ENCODE data around the gene MGAT4C.
"Not testable (repeated sequence)": the region's sequence is repeated elsewhere in the genome, so short reads cannot be mapped to it uniquely, and the experiment has no call there.

The MGAT4C gene

DNA sequence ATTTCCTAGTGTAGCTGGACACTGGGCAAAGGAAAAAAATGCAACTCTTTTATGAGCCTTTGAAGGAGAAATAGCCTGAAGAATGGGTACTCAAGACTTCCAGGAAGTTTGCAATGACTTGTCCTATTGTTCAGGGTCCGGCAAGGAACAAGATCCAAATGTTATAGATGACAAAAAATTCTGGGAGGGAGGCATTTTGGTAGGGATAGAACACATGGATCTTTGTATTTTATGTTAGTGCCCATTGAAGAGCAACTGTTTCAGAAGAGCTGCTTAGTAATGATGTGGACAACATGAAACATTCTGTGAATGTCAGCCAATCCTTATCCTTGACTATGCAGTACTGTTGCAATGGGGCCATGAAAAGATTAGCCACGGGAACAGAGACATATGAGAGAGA lies 138.0 kb downstream of the MGAT4C start:
- no peak for DNase-seq

DNA sequence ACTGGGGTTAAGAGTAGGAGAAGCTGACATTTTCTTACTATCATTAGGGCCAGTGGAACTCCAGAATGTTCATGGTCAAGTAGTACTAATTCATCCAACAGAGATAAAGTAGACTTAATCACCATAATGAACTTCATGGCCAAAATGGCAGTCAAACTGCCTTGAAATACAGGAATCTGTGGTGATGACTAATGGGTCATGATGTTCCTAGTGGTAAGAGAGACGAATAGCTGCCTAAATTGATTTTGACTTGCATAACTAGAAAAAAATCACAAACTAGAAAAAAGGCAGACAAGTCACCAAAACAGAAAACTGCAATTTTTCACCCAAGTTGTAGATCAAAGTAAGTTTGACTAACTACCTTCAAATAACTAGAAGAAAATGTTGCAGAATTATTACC lies 138.5 kb downstream of the MGAT4C start:
- DNase-seq: no peak

DNA sequence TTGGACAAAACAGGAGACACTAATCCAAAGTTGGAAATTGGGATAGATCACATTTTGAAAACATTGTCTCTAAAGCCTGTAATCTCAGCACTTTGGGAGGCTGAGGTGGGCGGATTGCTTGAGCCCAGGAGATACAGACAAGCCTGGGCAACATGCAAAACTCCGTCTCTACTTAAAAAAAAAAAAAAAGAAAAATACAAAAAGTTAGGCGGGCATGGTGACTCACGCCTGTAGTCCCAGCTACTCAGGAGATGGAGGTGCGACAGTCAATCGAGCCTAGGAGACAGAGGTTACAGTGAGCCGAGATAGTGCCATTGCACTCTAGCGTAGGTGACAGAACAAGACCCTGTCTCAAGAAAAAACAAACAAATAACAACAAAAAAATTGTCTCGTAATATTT lies 152.1 kb downstream of the MGAT4C start:
- DNase-seq: no peak

DNA sequence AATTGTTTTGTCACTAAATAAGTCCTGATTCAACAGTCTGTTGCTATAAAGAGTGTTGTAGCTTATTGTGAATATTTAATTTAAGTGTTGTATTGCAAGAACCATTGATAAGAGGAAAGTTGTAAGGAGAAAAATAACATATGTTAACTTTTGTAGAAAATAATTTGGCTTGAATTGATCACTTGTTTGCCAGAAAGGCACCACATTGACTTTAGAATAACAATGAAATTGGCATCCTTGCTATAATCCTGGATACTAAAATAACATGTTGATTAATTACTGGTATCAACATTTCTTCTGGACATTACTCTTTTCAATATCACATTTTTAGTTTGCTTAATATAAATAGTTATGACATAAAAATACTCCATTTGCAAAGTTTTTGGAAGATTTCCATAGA lies 159.0 kb downstream of the MGAT4C start:
- DNase-seq: no peak

DNA sequence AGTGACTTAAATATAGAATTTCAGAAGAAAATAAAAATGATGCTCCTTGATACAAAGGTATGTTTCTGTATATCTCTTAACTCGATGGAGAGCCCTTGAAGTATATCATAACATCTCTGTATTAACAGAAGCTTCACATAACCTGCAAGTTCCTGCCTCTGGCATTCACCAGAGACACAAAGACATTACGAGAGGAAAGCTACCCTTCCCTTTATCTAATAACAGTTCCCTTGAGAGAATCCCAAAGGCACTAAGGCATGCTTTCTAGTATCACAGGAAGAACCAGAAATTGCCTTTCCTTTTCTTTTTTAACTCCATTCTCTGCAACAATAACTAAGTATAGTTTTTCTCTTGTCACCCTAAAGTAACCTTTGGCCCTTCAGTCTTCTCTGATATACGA lies 164.5 kb downstream of the MGAT4C start:
- no peak for DNase-seq

DNA sequence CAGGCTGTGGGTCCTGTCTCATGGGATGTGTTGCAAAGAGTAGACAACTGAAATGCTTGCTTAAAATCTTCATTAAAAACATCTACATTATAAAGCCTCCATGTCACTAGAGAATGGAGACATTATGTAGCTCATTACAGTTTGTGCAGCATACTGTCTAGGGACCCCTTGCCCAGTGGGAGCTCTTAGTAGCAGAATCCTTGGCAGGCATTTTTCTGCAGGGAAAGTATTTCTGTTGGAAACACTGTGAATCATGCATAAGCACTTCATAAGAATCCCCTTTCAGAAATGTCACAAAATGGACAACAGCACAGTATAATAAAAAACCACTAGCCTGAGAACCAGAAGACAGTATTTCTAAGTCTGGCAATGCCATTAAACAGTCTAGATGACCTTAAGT lies 174.3 kb downstream of the MGAT4C start:
- no peak for DNase-seq

DNA sequence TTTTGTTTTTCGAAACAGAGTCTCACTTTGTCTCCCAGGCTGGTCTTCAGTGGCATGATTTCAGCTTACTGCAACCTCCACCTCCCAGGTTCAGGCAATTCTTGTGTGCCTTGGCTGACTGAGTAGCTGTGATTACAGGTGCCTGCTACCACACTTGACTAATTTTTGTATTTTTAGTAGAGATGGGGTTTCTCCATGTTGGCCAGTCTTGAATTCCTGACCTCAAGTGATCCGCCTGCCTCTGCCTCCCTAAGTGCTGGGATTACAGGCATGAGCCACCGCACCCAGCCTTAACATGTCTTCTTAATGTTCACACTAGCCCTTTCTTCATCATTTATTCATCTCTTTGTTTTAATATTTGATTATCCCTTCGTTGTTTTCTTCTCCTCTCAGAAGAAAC lies 197.1 kb downstream of the MGAT4C start:
- DNase-seq: not testable (repeated sequence)

DNA sequence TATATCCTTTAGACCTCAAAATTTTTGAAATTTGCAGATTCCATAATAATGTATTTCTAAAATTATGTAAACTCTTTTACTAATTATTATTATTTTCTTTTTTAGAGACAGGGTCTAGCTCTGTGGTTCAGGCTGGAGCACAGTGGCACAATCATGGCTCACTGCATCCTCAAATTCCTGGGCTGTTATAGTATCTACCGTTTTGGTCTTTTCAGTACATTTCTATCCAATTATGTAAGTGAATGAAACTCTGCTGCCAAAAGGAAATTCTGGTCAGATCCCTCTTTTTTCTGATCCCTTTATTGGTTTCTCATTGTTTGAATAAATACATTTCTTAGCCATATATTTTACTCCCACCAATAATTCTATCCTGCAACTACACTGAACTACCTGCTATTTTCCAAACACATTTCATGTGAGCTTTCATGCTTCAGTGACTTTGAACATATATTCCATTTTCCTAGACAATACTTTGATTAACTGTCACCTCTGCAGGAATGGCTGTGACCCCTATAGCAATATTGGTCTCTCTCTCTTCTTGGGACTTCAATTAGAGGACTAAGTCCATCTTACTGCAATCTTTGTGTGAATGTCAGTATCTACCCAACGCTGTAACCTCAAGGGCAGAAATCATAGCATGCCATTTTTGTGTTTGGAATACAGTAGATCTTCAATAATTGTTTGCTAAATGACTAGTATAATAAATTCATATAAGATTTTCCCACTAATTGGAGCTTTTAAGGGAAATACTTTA lies 198.9 kb downstream of the MGAT4C start:
- DNase-seq: no peak

DNA sequence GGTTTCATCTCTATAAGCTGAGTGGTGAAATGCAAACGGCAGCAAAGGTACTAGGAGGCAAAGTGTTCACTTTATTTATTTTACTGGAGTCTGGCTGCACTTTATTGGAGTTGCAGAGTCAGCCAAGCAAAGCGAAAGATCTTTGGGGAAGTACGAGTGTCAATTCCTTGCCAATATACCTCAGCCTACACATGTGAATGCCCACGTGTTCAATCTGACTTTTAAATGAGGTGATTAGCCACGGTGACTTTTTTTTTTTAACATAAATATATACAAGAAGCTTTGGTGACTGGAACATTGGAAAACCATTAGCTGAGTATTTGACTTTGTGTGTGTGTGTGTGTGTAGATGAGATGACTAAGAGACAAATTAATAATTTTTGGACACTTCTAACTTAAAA lies 203.3 kb downstream of the MGAT4C start:
- DNase-seq: no peak

DNA sequence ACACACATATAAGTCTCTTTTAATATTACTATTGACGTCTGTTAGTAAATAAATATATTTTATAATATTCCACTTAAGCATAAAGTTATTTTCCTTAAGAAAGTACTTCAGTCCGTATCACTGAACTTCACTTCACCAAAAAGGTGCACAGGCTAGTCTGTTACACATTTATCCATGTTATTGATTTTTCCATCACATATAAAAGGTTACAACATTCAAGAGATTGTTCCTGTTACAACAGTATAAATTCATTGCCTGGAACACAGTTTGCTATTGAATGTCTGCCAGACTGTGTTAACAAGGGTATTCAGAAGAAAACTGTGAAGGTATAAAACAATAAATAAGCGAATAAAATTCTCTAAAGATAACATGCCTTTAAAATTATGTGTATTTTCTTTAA lies 206.2 kb downstream of the MGAT4C start:
- no peak for DNase-seq

DNA sequence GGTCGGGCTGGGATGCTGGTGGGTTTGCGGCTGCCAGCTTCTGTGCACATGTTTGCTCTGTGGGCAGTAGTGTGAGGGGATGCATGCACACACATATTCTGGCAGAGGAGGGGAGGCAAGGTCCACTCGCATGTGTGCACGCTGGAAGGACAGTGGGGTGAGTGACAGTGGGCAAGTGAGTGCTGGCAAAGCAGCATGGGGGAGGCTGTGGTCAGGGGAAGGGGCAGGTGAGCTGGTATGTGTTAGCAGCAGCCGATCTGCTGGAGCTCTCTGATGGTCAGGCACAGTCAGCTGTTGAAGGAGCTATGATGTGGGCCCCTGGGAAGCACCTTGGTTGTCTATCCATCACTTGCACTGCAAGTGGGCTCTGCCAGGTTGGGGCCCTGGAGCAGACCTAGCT lies 211.8 kb downstream of the MGAT4C start:
- no peak for DNase-seq

DNA sequence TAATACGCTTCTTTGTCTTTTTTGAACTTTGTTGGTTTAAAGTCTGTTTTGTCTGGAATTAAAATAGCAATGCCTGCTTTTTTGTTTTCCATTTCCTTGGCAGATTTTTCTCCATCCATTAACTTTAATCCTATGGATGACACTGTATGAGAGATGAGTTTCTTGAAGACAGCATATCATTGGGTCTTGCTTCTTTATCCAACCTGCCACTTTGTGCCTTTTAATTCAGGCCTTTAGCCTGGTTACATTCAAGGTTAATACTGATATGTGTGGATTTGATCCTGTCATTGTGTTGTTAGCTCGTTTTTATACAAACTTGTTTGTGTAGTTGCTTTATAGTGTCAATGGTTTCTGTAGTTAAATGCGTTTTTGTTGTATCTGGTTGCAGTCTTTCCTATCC lies 214.1 kb downstream of the MGAT4C start:
- DNase-seq: no peak

DNA sequence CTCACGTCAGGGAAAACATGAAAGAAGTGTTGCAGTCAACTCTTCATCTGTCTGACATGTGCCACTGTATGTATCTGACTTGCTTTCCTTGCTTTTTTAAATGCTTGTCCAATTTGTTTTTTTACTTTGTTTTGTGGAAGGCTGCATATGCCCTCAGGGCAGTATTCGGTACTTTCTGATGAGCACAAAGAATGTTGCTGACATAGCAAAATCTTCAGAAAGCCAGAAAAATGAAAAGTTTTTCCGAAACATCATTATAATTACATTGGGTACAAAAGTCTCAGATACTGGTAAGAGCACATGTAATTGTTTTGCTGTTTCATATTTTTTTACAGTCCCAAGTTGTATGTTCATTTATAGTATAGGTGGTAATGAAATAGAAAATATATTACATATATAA lies 237.8 kb downstream of the MGAT4C start:
- DNase-seq: no peak

DNA sequence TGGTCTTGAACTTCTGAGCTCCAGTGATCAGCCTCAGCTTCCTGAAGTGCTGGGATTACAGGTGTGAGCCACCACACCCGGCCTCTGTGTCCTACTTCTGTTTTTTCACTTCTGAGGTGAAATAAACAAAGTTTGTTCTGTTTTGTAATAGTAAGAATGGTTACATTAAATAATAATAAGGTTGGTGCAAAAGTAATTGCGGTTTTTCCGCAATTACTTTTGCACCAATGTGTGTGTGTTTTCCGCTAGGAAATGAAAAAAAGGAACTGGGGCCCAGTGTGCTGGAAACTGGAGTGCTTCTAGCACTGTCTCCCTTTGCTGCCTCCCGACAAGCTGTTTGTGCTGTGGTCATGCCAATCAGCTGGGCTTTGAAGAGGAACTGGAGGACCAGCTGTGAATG lies 241.2 kb downstream of the MGAT4C start:
- no peak for DNase-seq

DNA sequence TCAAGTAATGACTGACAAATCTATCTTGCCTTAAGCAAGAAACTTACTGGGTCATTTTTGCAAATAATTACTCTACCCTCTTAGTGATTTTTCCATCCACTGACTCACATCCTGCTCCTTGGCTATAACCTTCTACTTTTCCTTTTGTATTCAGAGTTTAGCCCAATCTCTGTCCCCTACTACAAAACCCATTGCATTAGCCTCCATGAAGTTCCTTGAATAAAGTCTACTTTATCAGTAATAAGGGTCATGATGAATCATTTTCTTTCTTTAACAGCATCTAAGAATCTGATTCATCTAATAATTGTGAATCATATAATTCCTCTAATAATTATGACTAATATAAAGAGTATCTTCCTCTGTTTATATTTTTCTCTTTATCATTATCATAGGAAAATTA lies 249.5 kb downstream of the MGAT4C start:
- DNase-seq: no peak

DNA sequence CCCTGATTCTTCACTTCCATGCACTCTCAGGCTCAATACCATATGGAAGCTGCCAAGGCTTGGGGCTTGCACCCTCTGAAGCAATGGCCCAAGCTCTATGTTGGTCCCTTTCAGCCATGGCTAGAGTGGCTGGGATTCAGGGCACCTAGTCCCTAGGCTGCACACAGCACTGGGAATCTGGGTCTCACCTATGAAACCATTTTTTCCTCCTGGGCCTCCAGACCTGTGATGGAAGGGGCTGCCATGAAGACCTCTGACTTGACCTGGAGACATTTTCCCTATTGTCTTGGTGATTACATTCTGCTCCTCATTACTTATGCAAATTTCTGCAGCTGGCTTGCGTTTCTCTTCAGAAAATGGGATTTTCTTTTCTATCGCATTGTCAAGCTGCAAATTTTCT lies 258.1 kb downstream of the MGAT4C start:
- DNase-seq: no peak

DNA sequence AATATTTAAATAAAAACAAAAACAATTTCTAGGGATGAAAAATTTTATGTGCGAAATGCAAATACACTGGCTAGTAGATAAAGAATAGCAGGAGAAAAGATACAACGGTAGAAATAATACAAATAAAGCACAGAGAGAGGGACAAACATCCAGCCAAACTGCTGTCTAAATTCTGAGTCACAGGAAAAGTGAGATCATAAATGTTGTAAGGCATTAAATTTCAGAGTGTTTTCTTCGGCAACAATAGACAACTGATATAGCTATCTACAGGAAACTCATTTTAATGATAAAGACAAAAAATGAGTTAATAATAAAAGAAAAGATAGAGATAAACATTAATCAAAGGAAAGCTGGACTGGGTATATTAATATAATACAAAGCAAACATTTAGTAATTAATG lies 259.9 kb downstream of the MGAT4C start:
- DNase-seq: no peak

DNA sequence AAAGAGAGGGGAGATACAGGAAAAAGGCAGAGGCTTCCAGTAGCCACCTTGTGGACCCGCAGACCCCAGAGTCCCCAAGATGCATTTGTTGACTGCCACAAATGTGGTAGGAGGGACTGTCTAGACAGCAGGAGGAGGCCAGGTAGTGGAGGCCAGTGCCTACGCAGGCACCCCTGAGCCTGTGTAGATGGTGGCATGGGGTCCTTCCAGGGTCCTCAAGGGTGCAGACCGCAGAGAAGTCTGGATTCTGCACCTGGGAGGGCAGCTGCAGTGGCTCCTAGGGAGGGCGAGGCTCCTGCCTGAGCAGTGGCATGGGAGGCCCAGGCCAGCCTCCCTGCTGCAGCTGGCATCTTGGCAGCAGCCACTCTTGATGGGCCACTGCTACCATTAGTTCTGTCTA lies 262.4 kb downstream of the MGAT4C start:
- DNase-seq: no peak

DNA sequence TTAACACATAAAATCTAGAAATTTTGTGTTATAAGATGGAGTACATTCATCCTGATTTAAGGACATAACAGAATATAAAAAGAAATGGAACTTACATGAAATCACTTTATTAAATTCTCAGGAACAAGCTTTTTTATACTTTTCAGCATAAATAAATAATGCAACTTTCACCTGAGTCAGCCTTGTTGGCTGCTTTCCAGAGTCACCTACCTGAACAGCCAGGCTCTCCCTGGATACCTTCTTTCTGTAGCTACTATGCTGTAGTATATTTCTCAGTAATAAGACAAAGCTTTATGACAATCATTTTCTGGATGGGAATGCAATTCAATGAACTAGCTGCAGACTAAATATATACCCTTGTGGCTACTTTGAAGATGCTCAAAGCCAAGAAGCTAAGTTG lies 270.2 kb downstream of the MGAT4C start:
- DNase-seq: no peak

DNA sequence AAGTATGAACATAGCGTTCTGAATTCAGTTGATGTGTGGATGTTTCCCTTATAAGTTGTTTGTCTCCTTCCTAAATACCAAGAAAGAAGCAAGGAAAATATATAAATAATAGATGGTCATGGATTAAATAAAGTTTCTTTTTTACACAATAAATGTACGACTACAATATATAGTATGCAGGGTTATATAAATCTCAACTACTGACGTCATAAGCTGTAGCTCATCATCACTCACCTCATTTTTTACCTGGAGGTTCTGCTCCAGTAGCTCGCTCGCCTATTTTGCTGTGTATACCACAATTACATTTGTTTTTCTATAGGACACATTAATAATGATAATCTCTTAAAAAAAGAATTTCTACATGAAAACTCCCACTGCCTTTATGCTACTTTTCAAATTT lies 272.6 kb downstream of the MGAT4C start:
- DNase-seq: no peak

DNA sequence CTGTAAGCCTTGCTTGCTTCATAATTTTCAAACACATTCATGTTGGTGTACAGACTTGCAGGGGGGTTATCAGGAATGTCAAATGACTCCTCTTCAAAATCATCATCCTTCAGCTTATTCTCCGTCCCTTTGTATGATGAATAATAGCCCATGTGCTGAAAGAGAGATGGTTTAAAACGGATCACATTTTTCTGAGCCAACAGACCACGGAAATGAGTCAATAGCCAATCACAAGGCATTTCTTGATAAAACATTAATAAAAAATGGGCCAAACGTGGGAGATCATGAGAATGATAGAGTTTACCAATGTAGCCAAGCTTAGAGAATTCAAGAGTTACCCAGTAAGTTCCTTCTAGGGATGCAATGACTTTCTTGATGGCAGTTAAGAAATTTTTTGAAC lies 276.6 kb downstream of the MGAT4C start:
- DNase-seq: no peak

DNA sequence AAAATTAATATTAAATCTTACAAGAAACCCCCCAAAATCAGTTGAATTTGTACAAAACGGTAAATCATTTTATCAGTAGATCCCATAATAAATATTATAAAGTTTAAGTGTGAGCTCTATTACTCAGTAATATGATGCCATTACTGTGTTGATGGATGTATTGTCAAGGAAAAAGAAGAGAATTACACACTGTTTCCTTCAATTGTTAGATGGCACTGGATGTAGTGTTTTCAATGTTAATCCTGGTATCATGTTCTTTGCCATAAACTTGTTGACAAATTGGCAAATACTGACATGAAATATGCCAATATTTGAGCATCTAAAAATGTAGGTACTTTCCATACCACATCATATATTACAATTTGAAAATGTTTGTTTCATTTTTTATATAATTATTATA lies 280.5 kb downstream of the MGAT4C start:
- no peak for DNase-seq

DNA sequence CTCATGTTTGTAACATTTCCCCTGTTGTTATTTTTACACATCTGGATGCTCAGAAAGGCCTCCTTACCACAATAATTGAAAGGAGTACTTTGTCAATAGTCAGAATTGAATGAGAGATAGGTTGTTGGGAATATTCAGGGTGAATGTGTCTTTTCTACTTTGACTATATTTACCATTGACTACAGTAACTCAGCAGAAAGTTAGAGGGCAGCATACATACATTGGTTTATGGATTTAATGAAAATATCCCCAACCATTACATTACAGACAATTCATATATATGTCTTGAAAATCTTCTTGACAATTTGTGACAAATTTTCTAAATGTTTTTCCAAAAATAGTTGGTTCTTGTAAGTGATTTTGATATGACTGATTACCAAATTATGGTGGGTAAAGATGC lies 284.4 kb downstream of the MGAT4C start:
- no peak for DNase-seq

DNA sequence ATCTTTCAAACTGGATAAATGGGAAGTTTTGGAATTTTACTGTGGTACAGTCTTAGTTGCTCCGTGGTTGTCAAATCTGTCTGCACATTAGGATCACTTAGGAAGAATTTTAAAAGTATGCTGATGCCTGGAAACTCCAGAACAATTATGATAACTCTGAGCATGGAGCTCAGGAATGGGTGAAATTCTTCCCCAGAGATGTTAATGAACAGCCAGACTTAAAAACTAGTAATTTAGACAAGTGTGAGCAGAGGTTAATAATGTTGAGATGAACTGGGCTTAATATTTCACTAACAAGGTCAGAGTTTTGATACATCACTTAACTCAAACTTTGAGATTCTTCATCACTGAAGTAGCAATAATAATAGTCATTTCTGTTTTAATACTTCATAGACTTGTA lies 287.6 kb downstream of the MGAT4C start:
- no peak for DNase-seq

DNA sequence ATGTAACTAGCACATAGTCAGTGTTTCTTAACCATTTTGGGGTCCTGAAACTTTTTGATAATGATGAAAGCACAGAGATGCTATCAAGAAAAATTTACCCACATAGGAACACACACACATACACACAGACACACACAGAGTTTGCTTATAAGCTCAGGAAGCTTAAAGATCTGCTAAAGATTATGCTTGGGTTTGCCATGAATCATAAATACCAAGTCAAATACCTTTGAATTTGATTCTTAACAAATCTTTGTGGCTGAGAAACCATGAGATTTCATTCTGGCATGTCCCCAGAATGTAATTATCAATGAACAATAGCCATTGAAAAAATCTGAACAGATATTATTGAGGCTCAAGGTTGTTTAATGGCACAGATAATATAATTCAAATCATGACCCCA lies 292.9 kb downstream of the MGAT4C start:
- DNase-seq: no peak

DNA sequence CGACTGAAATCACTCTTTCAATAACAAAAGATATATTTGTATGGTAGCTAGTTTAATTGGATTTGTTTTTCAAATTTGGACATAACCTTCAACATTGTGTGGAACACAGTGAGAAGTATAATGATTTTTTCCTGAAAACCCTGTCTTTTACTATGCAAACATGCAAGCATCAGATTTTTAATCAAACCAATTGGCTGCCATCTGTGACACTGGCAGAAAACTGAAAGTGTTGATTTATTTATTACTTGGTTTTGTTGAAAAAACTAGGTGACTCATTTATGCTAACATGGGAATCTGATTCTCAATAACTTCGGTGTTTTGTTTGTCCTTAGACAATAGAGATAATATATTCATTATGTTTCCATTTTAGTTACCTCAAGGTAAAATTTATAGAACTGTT lies 300.1 kb downstream of the MGAT4C start:
- DNase-seq: no peak
